A673 (cell line): ENCODE results near the gene HIBCH.

Experiments used
- CTCF ChIP-seq: fragments of 300-800, 200-600 bp; sonication (generic); conservative IDR thresholded peaks from 2 replicates; pipeline ENCODE4 v1.5.1; 2017; ENCODE audit warnings: low read depth, mild to moderate bottlenecking, antibody characterized with exemption, low read length, moderate library complexity, mixed read lengths
- EZH2 ChIP-seq: fragments of 200-600 bp; sonication (generic); IDR thresholded peaks from 2 replicates; pipeline ENCODE4 v1.6.1; 2017; ENCODE audit warnings: borderline replicate concordance, low read depth, mild to moderate bottlenecking, mixed read lengths, antibody characterized with exemption, low read length; ENCODE audit not compliant: poor library complexity, severe bottlenecking

GRCh38 chr2:190188289-190188688 is 131.3 kb downstream of the HIBCH start:
- TF ChIP-seq CTCF (no peak), EZH2 (no peak)
